Measurements from ENCODE around the gene EMP2.

DNA sequence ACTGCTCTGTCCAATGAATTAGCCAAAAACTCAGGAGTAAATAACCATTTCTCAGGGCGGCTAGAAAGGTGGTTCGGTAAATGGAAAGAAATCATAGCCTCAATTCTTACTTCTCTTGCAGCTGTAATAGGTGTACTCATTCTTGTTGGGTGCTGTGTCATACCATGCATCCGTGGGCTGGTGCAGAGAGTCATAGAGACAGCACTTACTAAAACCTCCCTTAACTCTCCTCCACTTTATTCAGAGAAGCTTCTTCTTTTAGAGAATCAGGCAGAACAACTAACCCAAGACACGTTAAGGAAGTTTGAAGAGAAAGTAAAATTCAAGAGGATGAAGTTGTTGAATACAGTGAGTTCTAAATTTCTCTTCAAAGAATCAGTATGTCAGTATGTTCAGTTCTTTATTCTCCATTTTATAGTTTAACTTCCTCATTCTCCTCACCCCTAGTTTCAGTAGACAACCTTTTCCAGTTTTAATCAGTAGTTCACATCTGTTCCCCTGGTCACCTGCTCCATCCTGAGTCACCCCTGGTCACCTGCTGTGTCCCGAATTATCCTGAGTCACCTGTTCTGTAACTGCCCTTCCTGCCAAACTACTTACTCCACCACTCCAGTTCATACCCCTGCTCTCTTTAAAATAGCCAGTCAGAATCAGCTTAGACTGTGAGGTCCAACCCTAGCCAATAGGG lies 85.9 kb downstream of the EMP2 start:
- TF ChIP-seq CTCF (conservative IDR thresholded peaks at IDR 0.05; ENCODE audit: low read length) (no peak), EZH2phosphoT487 (IDR thresholded peaks at IDR 0.05; ENCODE audit: borderline replicate concordance) (no peak)

Measured in Loucy (cell line).